ENCODE data around the gene KCNS1.

- no peak for TF ChIP-seq CTCF (IDR thresholded peaks at IDR 0.05)
- TF ChIP-seq POLR2A (IDR thresholded peaks at IDR 0.05): no peak
These were observed 42.6 kb downstream of the KCNS1 start for GRCh38 chr20:45058168-45058850.

Measured in suprapubic skin (tissue), 3 donors.